ENCODE results near the gene SORCS2.

DNA sequence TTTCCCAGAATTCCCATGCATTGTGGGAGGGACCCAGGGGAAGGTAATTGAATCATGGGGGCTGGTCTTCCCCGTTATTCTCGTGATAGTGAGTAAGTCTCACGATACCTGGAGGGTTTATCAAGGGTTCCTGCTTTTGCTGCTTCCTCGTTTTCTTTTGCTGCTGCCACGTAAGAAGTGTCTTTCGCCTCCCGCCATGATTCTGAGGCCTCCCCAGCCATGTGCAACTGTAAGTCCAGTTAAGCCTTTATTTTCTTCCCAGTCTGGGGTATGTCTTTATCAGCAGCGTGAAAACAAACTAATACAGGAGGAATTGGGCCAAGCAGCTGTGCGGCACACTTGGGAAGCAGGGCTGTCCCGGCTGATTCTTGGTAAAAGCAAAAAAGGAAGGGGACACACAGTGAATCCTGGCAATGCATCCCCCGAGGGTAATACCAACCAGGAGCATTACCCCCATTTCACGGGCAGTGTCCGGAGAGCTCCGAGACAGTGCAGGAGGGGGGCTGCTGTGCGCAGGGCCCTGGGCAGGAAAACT lies 561.7 kb downstream of the SORCS2 start:
- TF ChIP-seq SIN3A (IDR thresholded peaks at IDR 0.05; ENCODE audit: borderline replicate concordance, low read depth, low read length): no peak
- TF ChIP-seq FOSL2 (IDR thresholded peaks at IDR 0.05; ENCODE audit: borderline replicate concordance, low read depth): no peak
- TF ChIP-seq TEAD4 (IDR thresholded peaks at IDR 0.05; ENCODE audit: borderline replicate concordance, insufficient read depth): no peak
- no peak for TF ChIP-seq POLR2AphosphoS5 (IDR thresholded peaks at IDR 0.05; ENCODE audit: low read depth, low read length)
- TF ChIP-seq, protein P1, sequence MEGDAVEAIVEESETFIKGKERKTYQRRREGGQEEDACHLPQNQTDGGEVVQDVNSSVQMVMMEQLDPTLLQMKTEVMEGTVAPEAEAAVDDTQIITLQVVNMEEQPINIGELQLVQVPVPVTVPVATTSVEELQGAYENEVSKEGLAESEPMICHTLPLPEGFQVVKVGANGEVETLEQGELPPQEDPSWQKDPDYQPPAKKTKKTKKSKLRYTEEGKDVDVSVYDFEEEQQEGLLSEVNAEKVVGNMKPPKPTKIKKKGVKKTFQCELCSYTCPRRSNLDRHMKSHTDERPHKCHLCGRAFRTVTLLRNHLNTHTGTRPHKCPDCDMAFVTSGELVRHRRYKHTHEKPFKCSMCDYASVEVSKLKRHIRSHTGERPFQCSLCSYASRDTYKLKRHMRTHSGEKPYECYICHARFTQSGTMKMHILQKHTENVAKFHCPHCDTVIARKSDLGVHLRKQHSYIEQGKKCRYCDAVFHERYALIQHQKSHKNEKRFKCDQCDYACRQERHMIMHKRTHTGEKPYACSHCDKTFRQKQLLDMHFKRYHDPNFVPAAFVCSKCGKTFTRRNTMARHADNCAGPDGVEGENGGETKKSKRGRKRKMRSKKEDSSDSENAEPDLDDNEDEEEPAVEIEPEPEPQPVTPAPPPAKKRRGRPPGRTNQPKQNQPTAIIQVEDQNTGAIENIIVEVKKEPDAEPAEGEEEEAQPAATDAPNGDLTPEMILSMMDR (IDR thresholded peaks at IDR 0.05): no peak
- no peak for TF ChIP-seq NFIC (IDR thresholded peaks at IDR 0.05; ENCODE audit: borderline replicate concordance)
- TF ChIP-seq RCOR1 (IDR thresholded peaks at IDR 0.05; ENCODE audit: low read length): no peak
- TF ChIP-seq TAF1 (IDR thresholded peaks at IDR 0.05; ENCODE audit: borderline replicate concordance, low read depth, low read length): no peak
- no peak for TF ChIP-seq EP300 (IDR thresholded peaks at IDR 0.05; ENCODE audit: borderline replicate concordance in 1 of 2, low read depth in 1 of 2, low read length in 1 of 2)
- no peak for TF ChIP-seq EZH2phosphoT487 (IDR thresholded peaks at IDR 0.05; ENCODE audit: borderline replicate concordance, low read depth)
- no peak for TF ChIP-seq CHD2 (IDR thresholded peaks at IDR 0.05; ENCODE audit: low read length, partially characterized antibody)
- TF ChIP-seq, protein P2, sequence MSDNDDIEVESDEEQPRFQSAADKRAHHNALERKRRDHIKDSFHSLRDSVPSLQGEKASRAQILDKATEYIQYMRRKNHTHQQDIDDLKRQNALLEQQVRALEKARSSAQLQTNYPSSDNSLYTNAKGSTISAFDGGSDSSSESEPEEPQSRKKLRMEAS (IDR thresholded peaks at IDR 0.05; ENCODE audit: low read depth): no peak
- no peak for TF ChIP-seq RAD21 (IDR thresholded peaks at IDR 0.05; ENCODE audit: low read length)
- TF ChIP-seq YY1 (IDR thresholded peaks at IDR 0.05; ENCODE audit: low read depth): no peak

All from SK-N-SH (cell line).